ENCODE data around the gene CCDC175.

DNA sequence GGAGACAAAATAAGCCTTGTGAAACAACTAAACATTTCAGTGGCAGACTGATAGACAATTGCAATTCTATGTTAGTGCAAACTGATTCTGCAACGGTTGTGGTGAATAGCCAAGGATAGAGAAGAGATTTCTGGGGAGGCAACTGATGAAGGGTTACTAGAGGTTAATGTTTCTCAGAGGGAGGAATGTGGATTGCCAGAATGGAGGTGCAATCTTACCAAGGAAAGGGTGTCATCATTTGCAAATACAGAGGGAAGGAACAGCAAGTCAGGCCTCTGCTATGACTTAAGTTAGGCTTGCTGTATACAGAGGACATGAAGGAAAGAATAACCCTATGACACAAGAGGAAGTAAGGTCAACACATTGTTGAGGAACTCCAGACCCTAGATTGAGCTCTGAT is 35.8 kb downstream of the CCDC175 start:
- TF ChIP-seq, protein P1, sequence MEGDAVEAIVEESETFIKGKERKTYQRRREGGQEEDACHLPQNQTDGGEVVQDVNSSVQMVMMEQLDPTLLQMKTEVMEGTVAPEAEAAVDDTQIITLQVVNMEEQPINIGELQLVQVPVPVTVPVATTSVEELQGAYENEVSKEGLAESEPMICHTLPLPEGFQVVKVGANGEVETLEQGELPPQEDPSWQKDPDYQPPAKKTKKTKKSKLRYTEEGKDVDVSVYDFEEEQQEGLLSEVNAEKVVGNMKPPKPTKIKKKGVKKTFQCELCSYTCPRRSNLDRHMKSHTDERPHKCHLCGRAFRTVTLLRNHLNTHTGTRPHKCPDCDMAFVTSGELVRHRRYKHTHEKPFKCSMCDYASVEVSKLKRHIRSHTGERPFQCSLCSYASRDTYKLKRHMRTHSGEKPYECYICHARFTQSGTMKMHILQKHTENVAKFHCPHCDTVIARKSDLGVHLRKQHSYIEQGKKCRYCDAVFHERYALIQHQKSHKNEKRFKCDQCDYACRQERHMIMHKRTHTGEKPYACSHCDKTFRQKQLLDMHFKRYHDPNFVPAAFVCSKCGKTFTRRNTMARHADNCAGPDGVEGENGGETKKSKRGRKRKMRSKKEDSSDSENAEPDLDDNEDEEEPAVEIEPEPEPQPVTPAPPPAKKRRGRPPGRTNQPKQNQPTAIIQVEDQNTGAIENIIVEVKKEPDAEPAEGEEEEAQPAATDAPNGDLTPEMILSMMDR (conservative IDR thresholded peaks at IDR 0.05) = no peak
- no peak for TF ChIP-seq EZH2 (IDR thresholded peaks at IDR 0.05; ENCODE audit: low read depth)
